Thyroid gland (tissue), 4 donors: ENCODE results near the gene ALDH3B2. TPM values are rescaled to one million over a fixed set of nuclear protein-coding genes. Genes with fewer than 3 reads are reported as not detected.

Source experiments
- DNase-seq, 2 donors: peaks; one replicate each; pipeline ENCODE4 v3.0.0-alpha.2; 2019
- H3K27ac ChIP-seq, 3 donors: fragments of 200-600 bp; sonication (generic); 1 replicate in 2 of 3; 2 replicates in 1 of 3; pipeline ENCODE4 v1.5.1; 2016 to 2019; ENCODE audit warnings: mild to moderate bottlenecking in 1 of 3, moderate library complexity in 1 of 3
- H3K27me3 ChIP-seq: fragments of 200-600 bp; sonication (generic); one replicate; pipeline ENCODE4 v1.5.1; 2019
- H3K36me3 ChIP-seq, 2 donors: fragments of 200-600 bp; sonication (generic); one replicate each; pipeline ENCODE4 v1.5.1; 2016 to 2019
- H3K4me1 ChIP-seq, 2 donors: fragments of 200-600 bp; sonication (generic); one replicate each; pipeline ENCODE4 v1.5.1; 2017 to 2019
- H3K4me3 ChIP-seq, 3 donors: fragments of 200-600 bp; sonication (generic); replicated peaks in 1 of 3; 1 replicate in 2 of 3; 2 replicates in 1 of 3; pipeline ENCODE4 v1.5.1; 2016; ENCODE audit warnings: mild to moderate bottlenecking in 1 of 3
- H3K9me3 ChIP-seq: fragments of 200-600 bp; sonication (generic); one replicate; pipeline ENCODE4 v1.5.1; 2017
- CTCF ChIP-seq, 6 experiments: fragments of 200-600 bp in 3 of 6; fragments of 450-650 bp in 3 of 6; sonication (generic) in 3 of 6; IDR thresholded peaks; one replicate each; pipeline ENCODE4 v1.5.1; 2016 to 2019; ENCODE audit warnings: antibody characterized with exemption in 6 of 6, mild to moderate bottlenecking in 2 of 6, inconsistent platforms in 1 of 6, moderate library complexity in 1 of 6
- POLR2A ChIP-seq, 2 donors: fragments of 450-650 bp; IDR thresholded peaks; one replicate each; pipeline ENCODE4 v1.6.1; 2017; ENCODE audit warnings: antibody characterized with exemption in 2 of 2, mild to moderate bottlenecking in 2 of 2, moderate library complexity in 1 of 2
- WGBS, 2 donors: methylation state at CpG; one replicate each; pipeline ENCODE4 v1.1.5; 2017; 5-methylcytosine and 5-hydroxymethylcytosine counted together
- intact Hi-C: fragments of 100-400 bp; cut with DNase I; formaldehyde crosslinking; loops from one replicate; pipeline ENCODE4 v1.15.1; 2023
- total RNA-seq, 4 donors: library from RNA; depleted of rRNA; stranded (reverse); fragments of >200 nt; gene quantifications; one replicate each; pipeline ENCODE4 v1.2.3, GENCODE V29; 2016

The ALDH3B2 gene
- total RNA-seq, 4 donors from 2014 or later: 1.3 TPM; not detected in 3

DNA sequence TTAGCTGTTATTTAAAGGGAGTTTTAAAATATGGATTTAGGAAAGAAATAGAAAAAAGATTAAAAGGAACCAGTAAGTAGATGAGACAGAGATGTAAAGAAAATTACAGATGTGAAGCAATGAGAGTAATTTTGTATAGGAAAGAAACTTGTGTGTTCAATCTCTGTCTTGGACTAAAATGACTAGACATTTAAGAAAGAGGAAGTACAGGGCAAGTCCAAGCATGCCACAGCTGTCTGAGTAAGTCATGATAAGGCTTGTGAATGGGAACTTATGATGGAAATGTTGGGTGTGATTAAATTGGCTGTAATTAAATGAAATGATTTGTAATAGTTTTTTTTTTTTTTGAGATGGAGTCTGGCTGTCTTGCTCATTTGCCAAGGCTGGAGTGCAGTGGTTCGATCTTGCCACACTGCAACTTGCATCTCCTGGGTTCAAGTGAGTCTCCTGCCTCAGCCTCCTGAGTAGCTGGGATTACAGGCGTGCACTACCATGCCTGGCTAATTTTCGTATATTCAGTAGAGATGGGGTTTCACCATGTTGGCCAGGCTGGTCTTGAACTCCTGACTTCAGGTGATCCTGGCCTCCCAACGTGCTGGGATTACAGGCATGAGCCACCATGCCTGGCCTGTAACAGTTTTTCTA is 18.0 kb downstream of the ALDH3B2 start:
- Histone ChIP-seq H3K4me3 (no peak overlapping the region), H3K36me3 (no peaks in the 10 kb centered on the region), H3K27me3 (no peaks in the 10 kb centered on the region), H3K9me3 (no peaks in the 10 kb centered on the region), H3K4me1 (no peaks in the 10 kb centered on the region), H3K27ac (no peak overlapping the region)
- intact Hi-C loops: no loop called here
- TF ChIP-seq CTCF (IDR thresholded peaks at IDR 0.05) (no peak), POLR2A (IDR thresholded peaks at IDR 0.05) (no peak)
- DNase-seq: no peak
- WGBS, 2 donors: 94 to 96% methylated on average over 4 of the region's 4 CpGs

DNA sequence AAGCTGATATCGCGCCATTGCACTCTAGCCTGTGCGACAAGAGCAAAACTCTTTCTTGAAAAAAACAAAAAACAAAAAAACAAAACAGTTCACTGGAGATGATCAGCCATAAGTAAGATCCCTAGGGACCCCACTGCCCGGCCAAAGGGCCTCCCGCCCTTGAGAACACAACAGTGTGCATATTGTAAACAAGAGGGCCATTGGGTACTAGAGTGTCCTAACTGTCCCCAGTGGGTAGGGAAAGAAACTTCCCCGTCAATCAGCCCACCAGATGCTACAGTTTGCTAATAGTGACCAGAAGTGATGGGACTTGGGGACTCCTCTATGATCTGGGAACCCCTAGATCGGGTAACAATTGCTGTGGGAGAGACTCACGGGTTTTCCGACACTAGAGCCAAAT is 20.2 kb downstream of the ALDH3B2 start:
- Histone ChIP-seq H3K27ac (no peak overlapping the region), H3K36me3 (no peaks in the 10 kb centered on the region), H3K4me1 (no peaks in the 10 kb centered on the region), H3K4me3 (no peak overlapping the region), H3K27me3 (no peaks in the 10 kb centered on the region), H3K9me3 (no peaks in the 10 kb centered on the region)
- TF ChIP-seq CTCF (IDR thresholded peaks at IDR 0.05): no peak
- TF ChIP-seq POLR2A (IDR thresholded peaks at IDR 0.05): no peak
- intact Hi-C loops: no loop called here
- WGBS, 2 donors: 75% methylated on average over 9 of the region's 9 CpGs
- DNase-seq: no peak

GRCh38 chr11:67652965-67653845 is 21.2 kb downstream of the ALDH3B2 start:
- TF ChIP-seq POLR2A (IDR thresholded peaks at IDR 0.05) (no peak), CTCF (IDR thresholded peaks at IDR 0.05) (no peak)
- DNase-seq: no peak
- H3K27ac ChIP-seq: no peak overlapping the region
- intact Hi-C loops: no loop called here
- H3K9me3 ChIP-seq: no peaks in the 10 kb centered on the region
- WGBS, 2 donors: 80 to 84% methylated on average over 14 to 15 of the region's 15 CpGs
- H3K4me3 ChIP-seq: no peak overlapping the region
- no peaks in the 10 kb centered on the region for H3K27me3 ChIP-seq
- no peaks in the 10 kb centered on the region for H3K36me3 ChIP-seq
- no peaks in the 10 kb centered on the region for H3K4me1 ChIP-seq

GRCh38 chr11:67651976-67652781 is 22.2 kb downstream of the ALDH3B2 start:
- 60 to 64% methylated on average over 13 of the region's 13 CpGs for WGBS, 2 donors
- H3K27me3 ChIP-seq: no peaks in the 10 kb centered on the region
- H3K4me1 ChIP-seq: peaks cover 0 to 4% of the 10 kb centered on the region in 2 donors
- no peak for DNase-seq
- no peak overlapping the region for H3K27ac ChIP-seq
- H3K36me3 ChIP-seq: no peaks in the 10 kb centered on the region
- H3K4me3 ChIP-seq: no peak overlapping the region
- intact Hi-C loops: no loop called here
- no peaks in the 10 kb centered on the region for H3K9me3 ChIP-seq
- TF ChIP-seq CTCF (IDR thresholded peaks at IDR 0.05) (no peak), POLR2A (IDR thresholded peaks at IDR 0.05) (no peak)
